IMR-90 (cell line): ENCODE results near the gene CD6. TPM values are rescaled to one million over a fixed set of nuclear protein-coding genes. Genes with fewer than 3 reads are reported as not detected.

Experiments used
- ATAC-seq: fragments of 200-7000 bp; cut with Tn5 transposase; 2 replicates; pipeline ENCODE4 v1.9.1; 2020; ENCODE audit warnings: low read depth, mild to moderate bottlenecking, moderate library complexity
- BruUV-seq: library from RNA; stranded (reverse); fragments of 400-500 nt; replicated peaks from 2 replicates; lab custom pipeline; 2021; lab: Mats Ljungman, UMichigan
- CTCF ChIA-PET: fragments of 300-600 bp; formaldehyde crosslinking; extraction: SDS; loops from one replicate; lab custom pipeline; 2021; ENCODE audit warnings: antibody characterized with exemption; lab: Yijun Ruan, JAX
- POLR2A ChIA-PET: fragments of 300-600 bp; sonication (Branson Sonifier 250); formaldehyde crosslinking; loops from one replicate; lab custom pipeline; 2022; ENCODE audit warnings: antibody characterized with exemption; ENCODE audit not compliant: unreplicated experiment; lab: Charles Lee
- DNase-seq: peaks from one replicate; pipeline ENCODE4 v3.0.0; 2013
- H2AFZ ChIP-seq: replicated peaks from 2 replicates; pipeline ENCODE3; 2013; ENCODE audit warnings: low read length, mild to moderate bottlenecking; ENCODE audit not compliant: poor library complexity
- H2AK5ac ChIP-seq: 2 replicates; pipeline ENCODE4 v1.6.1; 2013; ENCODE audit warnings: low read depth, low read length, inconsistent platforms
- H2AK9ac ChIP-seq: replicated peaks from 2 replicates; pipeline ENCODE3; 2013; ENCODE audit warnings: mild to moderate bottlenecking, low read depth, low read length, moderate library complexity; ENCODE audit not compliant: poor library complexity
- H2BK120ac ChIP-seq: 2 replicates; pipeline ENCODE4 v1.6.1; 2013; ENCODE audit warnings: low read depth, low read length, inconsistent platforms
- H2BK15ac ChIP-seq: 3 replicates; pipeline ENCODE4 v1.6.1; 2013; ENCODE audit warnings: low read depth, low read length, inconsistent platforms
- H2BK20ac ChIP-seq: 2 replicates; pipeline ENCODE4 v1.6.1; 2013; ENCODE audit warnings: low read depth, mild to moderate bottlenecking, inconsistent platforms, low read length, moderate library complexity
- H2BK5ac ChIP-seq: 2 replicates; pipeline ENCODE4 v1.6.1; 2013; ENCODE audit warnings: mild to moderate bottlenecking, low read depth, low read length, inconsistent platforms; ENCODE audit not compliant: poor library complexity, severe bottlenecking
- H3K14ac ChIP-seq: replicated peaks from 2 replicates; pipeline ENCODE4 v1.6.1; 2013; ENCODE audit warnings: low read depth, low read length, inconsistent platforms
- H3K18ac ChIP-seq: 2 replicates; pipeline ENCODE4 v1.6.1; 2013; ENCODE audit warnings: low read depth, low read length, control low read depth
- H3K23ac ChIP-seq: 2 replicates; pipeline ENCODE4 v1.6.1; 2013; ENCODE audit warnings: low read depth, low read length, inconsistent platforms
- H3K27ac ChIP-seq: 2 replicates; pipeline ENCODE4 v1.5.1; 2013; ENCODE audit warnings: mild to moderate bottlenecking, control low read depth, low read length; ENCODE audit not compliant: insufficient read depth
- H3K27me3 ChIP-seq: 2 replicates; pipeline ENCODE4 v1.6.1; 2013; ENCODE audit warnings: low read length; ENCODE audit not compliant: control insufficient read depth, insufficient read depth
- H3K36me3 ChIP-seq: 2 replicates; pipeline ENCODE4 v1.6.1; 2013; ENCODE audit warnings: low read length, mixed read lengths; ENCODE audit not compliant: control insufficient read depth, insufficient read depth
- H3K4ac ChIP-seq: 2 replicates; pipeline ENCODE4 v1.6.1; 2013; ENCODE audit warnings: low read depth, low read length, inconsistent platforms
- H3K4me1 ChIP-seq: 2 replicates; pipeline ENCODE4 v1.6.1; 2013; ENCODE audit warnings: low read length, mixed read lengths; ENCODE audit not compliant: control insufficient read depth, insufficient read depth
- H3K4me2 ChIP-seq: 2 replicates; pipeline ENCODE4 v1.6.1; 2013; ENCODE audit warnings: low read depth, mild to moderate bottlenecking, control low read depth, low read length, moderate library complexity
- H3K4me3 ChIP-seq: 2 replicates; pipeline ENCODE4 v1.5.1; 2013; ENCODE audit warnings: low read depth, mild to moderate bottlenecking, control low read depth, low read length, moderate library complexity; ENCODE audit not compliant: insufficient read depth
- H3K56ac ChIP-seq: 2 replicates; pipeline ENCODE4 v1.6.1; 2013; ENCODE audit warnings: low read length, inconsistent platforms; ENCODE audit not compliant: insufficient read depth; ENCODE audit errors: extremely low read depth
- H3K79me1 ChIP-seq, 2 experiments: 2 replicates each; pipeline ENCODE4 v1.6.1; 2013; ENCODE audit warnings: low read length in 2 of 2, inconsistent platforms in 1 of 2, low read depth in 1 of 2
- H3K9ac ChIP-seq: 2 replicates; pipeline ENCODE4 v1.6.1; 2013; ENCODE audit warnings: low read depth, low read length, control low read depth
- H3K9me1 ChIP-seq: 2 replicates; pipeline ENCODE4 v1.6.1; 2013; ENCODE audit warnings: low read length, inconsistent platforms; ENCODE audit not compliant: insufficient read depth
- H3K9me3 ChIP-seq: 2 replicates; pipeline ENCODE4 v1.6.1; 2013; ENCODE audit warnings: low read length; ENCODE audit not compliant: control insufficient read depth, insufficient read depth
- H4K20me1 ChIP-seq: 2 replicates; pipeline ENCODE4 v1.6.1; 2013; ENCODE audit warnings: low read length, inconsistent platforms; ENCODE audit not compliant: insufficient read depth
- H4K5ac ChIP-seq: 2 replicates; pipeline ENCODE4 v1.6.1; 2013; ENCODE audit warnings: mild to moderate bottlenecking, low read depth, low read length, control low read depth
- H4K8ac ChIP-seq, 2 experiments: 2 replicates each; pipeline ENCODE4 v1.6.1; 2013; ENCODE audit warnings: low read depth in 2 of 2, low read length in 2 of 2, control low read depth in 1 of 2, inconsistent platforms in 1 of 2
- H4K91ac ChIP-seq: 2 replicates; pipeline ENCODE4 v1.6.1; 2013; ENCODE audit warnings: low read depth, low read length, inconsistent platforms; ENCODE audit not compliant: insufficient read depth
- BHLHE40 ChIP-seq: fragments of 150-350 bp; IDR thresholded peaks from 2 replicates; pipeline ENCODE4 v1.6.1; 2016; ENCODE audit warnings: mild to moderate bottlenecking, low read depth, low read length
- CEBPB ChIP-seq: IDR thresholded peaks from 2 replicates; pipeline ENCODE4 v1.6.1; 2012; ENCODE audit warnings: low read depth, low read length, improper control_type of control experiment
- CTCF ChIP-seq: conservative IDR thresholded peaks from 2 replicates; pipeline ENCODE4 v1.5.1; 2012; ENCODE audit warnings: mild to moderate bottlenecking, low read depth, low read length, improper control_type of control experiment
- MAZ ChIP-seq: IDR thresholded peaks from 2 replicates; pipeline ENCODE4 v1.6.1; 2012; ENCODE audit warnings: low read depth, mild to moderate bottlenecking, low read length, improper control_type of control experiment, moderate library complexity, borderline replicate concordance
- NFE2L2 ChIP-seq: fragments of 150-350 bp; IDR thresholded peaks from 2 replicates; pipeline ENCODE4 v1.6.1; 2016; ENCODE audit warnings: low read depth, mild to moderate bottlenecking, low read length
- POLR2A ChIP-seq: IDR thresholded peaks from 2 replicates; pipeline ENCODE4 v1.6.1; 2012; ENCODE audit warnings: mild to moderate bottlenecking, low read depth, low read length
- RFX5 ChIP-seq: IDR thresholded peaks from 2 replicates; pipeline ENCODE4 v1.8.0; 2012; ENCODE audit warnings: low read depth, mild to moderate bottlenecking, low read length, moderate library complexity
- SMC3 ChIP-seq: fragments of 150-350 bp; IDR thresholded peaks from 2 replicates; pipeline ENCODE4 v1.6.1; 2016; ENCODE audit warnings: low read depth, mild to moderate bottlenecking, antibody characterized with exemption, low read length, moderate library complexity
- USF2 ChIP-seq: fragments of 150-350 bp; IDR thresholded peaks from 2 replicates; pipeline ENCODE4 v1.6.1; 2017; ENCODE audit warnings: mild to moderate bottlenecking, antibody characterized with exemption, low read length, low read depth
- WGBS, 2 experiments: methylation state at CpG; one replicate each; pipeline versions ENCODE4 v1.1.5 to v1.1.7; 2013; ENCODE audit warnings: missing lambda C conversion rate in 2 of 2; ENCODE audit not compliant: insufficient read length in 1 of 2; ENCODE audit errors: extremely low coverage in 2 of 2; 5-methylcytosine and 5-hydroxymethylcytosine counted together
- dilution Hi-C: fragments of 300-500 bp; cut with HindIII; formaldehyde crosslinking; loops from one replicate; pipeline ENCODE4 v1.14.3; 2018; ENCODE audit warnings: low sequenced_read_pairs; ENCODE audit not compliant: unreplicated experiment
- in situ Hi-C: fragments of 300-500 bp; cut with MboI; formaldehyde crosslinking; loops from 3 replicates; pipeline ENCODE4 v1.14.3; 2019; ENCODE audit warnings: low sequenced_read_pairs, inconsistent platforms, mixed read lengths
- intact Hi-C: fragments of 100-400 bp; cut with micrococcal nuclease; formaldehyde crosslinking; loops from 2 replicates; pipeline ENCODE4 v1.10.0; 2022
- polyA plus RNA-seq, 3 experiments: library from polyadenylated mRNA; depleted of rRNA; stranded (reverse); fragments of >200 nt; gene quantifications; 2 replicates each; pipeline ENCODE4 v1.2.3, GENCODE V29; 2012; ENCODE audit warnings: low replicate concordance in 1 of 3
- total RNA-seq: library from RNA; depleted of rRNA; stranded (reverse); fragments of >200 nt; gene quantifications from 2 replicates; pipeline ENCODE4 v1.2.3, GENCODE V29; 2012

CD6 gene
- total and polyA plus RNA-seq, 2 of the 4 experiments (the other 2 are of a cell fraction), result not detected

DNA sequence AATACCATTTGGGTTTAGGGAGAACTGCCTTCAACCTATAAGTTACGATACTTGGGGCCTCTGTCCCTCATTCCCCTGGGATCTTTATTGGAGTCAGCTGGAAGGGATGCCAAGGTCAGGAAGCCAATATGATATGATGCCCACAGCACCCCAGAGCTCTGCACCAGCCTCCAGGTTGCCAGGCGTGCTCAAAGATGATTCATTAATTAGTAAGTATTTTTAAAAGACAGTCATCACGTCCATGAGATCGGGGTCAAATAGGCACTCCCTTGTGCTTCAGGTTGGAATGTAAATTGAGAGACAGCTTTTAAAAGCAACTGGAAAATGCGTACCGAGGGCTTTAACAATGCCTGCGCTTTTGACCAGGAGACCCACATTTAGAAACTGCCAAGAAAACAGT is 73.8 kb downstream of the CD6 start:
- H2AK5ac ChIP-seq, result no peak overlapping the region
- H3K9me1 ChIP-seq, result no peaks in the 10 kb centered on the region
- H3K23ac ChIP-seq, result no peak overlapping the region
- no peak overlapping the region for H2AK9ac ChIP-seq
- no peak overlapping the region for H2BK15ac ChIP-seq
- H3K18ac ChIP-seq, result no peak overlapping the region
- H3K4ac ChIP-seq, result no peak overlapping the region
- intact Hi-C loops (no loop called here), dilution Hi-C loops (no loop called here), in situ Hi-C loops (no loop called here)
- TF ChIP-seq CEBPB, result no peak
- no peak for TF ChIP-seq NFE2L2
- no peak for TF ChIP-seq SMC3
- TF ChIP-seq CTCF, result no peak
- no peak for TF ChIP-seq USF2
- TF ChIP-seq POLR2A, result no peak
- TF ChIP-seq RFX5, result no peak
- no peak for TF ChIP-seq MAZ
- no peak for TF ChIP-seq BHLHE40
- H3K27me3 ChIP-seq, result peaks cover 33% of the 10 kb centered on the region
- WGBS, 2 experiments, result no CpG with 5 or more reads among the region's 7 CpGs
- H3K36me3 ChIP-seq, result no peaks in the 10 kb centered on the region
- H3K9me3 ChIP-seq, result no peaks in the 10 kb centered on the region
- no peak for DNase-seq
- H4K5ac ChIP-seq, result no peak overlapping the region
- H3K27ac ChIP-seq, result no peak overlapping the region
- no peak overlapping the region for H3K9ac ChIP-seq
- H3K4me1 ChIP-seq, result no peaks in the 10 kb centered on the region
- H3K4me2 ChIP-seq, result no peak overlapping the region
- POLR2A ChIA-PET, result no interaction called here
- no TSS peak for BruUV-seq
- ATAC-seq, result no peak
- H3K79me1 ChIP-seq, result no peaks in the 10 kb centered on the region
- H2BK20ac ChIP-seq, result no peak overlapping the region
- CTCF ChIA-PET, result no interaction called here
- no peak overlapping the region for H3K56ac ChIP-seq
- no peak overlapping the region for H3K14ac ChIP-seq
- no peak overlapping the region for H2AFZ ChIP-seq
- H3K4me3 ChIP-seq, result no peak overlapping the region
- no peaks in the 10 kb centered on the region for H4K20me1 ChIP-seq
- H4K8ac ChIP-seq, result no peak overlapping the region
- H4K91ac ChIP-seq, result no peak overlapping the region
- no peak overlapping the region for H2BK120ac ChIP-seq
- no peak overlapping the region for H2BK5ac ChIP-seq
